T-helper 1 cell (primary cell): ENCODE data around the gene VKORC1L1.
"Not testable (repeated sequence)": the region's sequence is repeated elsewhere in the genome, so short reads cannot be mapped to it uniquely, and the experiment has no call there.

Experiments
- DNase-seq, 5 donors: peaks; one replicate each; pipeline ENCODE4 v3.0.0-alpha.2; 2012 to 2020

VKORC1L1 gene

DNA sequence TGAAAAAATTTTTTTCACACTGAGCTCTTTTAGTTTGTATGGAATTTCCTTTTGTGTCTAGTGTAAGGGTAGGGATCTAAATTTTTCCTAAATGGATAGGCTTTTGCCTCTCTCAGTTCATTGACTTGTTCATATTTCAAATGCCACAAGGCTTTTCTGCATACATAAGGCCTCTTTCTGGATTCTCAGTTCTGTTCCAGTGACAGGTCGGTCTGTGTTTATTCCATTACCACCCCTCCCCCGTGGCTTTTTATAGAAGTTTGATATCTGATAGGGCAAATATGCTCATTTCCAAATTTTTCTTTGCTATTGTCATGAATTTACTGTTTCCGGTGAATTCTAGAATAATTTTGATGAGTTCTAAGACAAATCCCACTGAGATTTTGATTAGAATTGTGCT, 12.7 kb downstream of the VKORC1L1 start:
- DNase-seq, result not testable (repeated sequence)

DNA sequence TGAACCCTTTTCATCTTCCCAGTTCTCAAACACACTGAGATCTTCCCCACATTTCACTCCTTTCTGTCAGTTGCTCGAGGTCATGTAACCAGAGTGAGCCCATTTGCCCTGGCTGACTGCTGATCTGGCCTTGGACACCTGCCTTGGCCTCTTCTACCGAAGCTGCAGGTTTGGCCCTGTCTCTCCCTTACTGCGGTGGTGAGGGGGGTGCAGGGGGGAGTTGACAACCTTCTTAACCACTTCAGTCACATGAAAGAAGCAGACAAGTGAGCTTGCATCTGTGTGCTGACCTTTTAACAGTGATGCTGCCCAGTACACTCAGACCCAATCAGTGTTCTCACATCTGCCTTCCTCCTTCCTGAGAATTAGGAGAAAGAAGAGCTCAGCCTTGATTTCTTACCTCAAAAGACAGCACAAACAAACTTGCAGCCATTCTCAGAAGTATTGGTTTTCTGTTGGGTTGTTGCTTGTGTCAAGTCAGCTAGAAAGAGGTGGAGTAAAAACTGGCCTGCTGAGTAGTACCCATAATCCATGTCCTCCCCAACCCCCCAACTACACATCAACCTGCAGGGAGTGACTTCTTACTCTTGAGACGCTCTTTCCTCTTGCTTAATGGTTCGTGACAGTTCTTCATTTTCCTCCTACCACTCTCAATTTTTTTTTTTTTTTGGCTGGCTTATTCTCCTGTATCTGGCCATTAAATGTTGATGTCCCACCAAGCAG, 15.7 kb downstream of the VKORC1L1 start:
- DNase-seq, result not testable (repeated sequence)

DNA sequence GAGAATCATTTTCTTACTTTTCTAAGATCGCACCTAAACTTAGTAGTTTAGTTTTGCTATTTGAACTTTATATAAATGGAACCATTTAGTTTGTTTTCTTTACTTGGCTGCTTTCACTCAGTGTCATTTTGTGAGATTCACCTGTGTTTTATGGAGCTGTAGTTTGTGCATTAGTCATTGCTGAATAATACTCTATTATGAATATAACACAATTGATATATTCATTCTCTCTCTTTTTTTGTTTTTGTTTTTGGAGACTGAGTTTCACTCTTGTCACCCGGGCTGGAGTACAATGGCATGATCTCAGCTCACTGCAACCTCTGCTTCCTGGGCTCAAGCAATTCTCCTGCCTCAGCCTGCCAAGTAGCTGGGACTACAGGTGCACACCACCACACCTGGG, 16.8 kb downstream of the VKORC1L1 start:
- DNase-seq, result not testable (repeated sequence)

DNA sequence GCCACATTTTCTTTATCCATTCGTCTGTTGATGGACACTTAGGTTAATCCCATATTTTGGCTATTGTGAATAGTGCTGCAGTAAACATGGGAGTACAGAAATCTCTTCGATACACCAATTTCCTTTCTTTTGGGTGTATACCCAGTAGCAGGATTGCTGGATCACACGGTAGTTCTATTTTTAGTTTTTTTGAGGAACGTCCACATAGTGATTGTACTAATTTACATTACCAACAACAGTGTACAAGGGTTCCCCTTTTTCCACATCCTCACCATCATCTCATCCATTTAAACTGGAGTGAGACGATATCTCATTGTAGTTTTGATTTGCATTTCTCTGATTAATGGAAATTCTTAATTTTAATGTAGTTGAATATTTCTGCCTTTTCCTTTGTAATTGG, 19.3 kb downstream of the VKORC1L1 start:
- no peak for DNase-seq

DNA sequence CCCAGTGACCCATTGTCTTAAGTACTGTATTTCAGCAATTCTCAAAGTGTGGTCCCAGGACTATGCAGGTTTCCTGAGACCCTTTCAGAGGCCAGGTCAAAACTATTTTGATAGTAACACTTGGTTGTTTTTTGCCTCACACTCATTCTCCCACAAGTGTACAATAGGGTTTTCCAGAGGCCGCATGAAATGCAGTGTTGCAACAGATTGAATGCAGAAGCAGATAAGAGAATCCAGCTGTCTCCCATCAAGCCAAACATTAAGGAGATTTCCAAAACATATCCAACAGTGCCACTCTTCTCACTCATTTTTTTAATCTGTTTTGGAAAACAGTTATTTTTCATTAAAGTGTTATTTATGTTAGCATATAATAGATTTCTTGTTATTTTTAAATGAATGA, 20.0 kb downstream of the VKORC1L1 start:
- DNase-seq, result no peak

DNA sequence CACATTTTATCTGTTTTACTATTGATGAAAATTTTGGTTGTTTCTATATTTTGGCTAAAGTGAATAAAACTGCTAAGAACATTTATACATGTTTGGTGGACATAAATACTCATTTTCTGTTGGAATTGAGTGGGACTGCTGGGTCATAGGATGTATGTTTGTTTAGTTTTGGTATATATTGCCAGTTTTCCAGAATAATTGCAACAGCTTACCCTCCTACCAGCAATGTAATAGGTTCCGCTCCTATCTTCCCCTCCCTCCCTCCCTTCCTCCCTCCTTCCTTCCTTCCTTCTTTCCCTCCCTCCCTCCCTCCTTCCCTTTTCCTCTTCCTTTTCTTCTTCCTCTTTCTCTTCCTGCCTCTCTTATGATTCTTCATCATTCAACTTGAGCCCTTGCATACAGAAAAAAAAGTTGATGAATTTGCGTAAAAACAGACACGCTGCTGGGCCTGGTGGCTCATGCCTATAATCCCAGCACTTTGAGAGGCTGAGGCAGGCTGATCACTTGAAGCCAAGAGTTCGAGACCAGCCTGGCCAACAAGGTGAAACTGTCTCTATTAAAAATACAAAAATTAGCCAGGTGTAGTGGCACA, 23.5 kb downstream of the VKORC1L1 start:
- DNase-seq, result no peak

DNA sequence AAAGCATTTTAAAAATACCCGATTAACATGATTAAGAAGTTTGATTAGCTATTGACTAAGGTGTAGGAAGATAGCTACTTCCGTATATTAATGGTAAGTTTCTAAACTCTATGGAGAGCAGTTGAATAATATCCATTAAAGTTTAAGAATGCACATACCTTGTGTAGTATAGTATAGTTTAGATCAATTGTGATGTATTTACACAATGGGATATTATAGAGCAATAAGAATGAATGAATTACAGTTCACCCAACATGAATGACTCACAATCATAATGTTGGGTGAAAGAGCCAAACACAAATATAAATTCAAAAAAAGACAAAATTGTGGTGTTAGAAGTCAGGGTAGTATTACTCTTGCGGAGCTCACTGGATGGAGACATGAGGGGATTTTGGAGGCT, 24.4 kb downstream of the VKORC1L1 start:
- not testable (repeated sequence) for DNase-seq

DNA sequence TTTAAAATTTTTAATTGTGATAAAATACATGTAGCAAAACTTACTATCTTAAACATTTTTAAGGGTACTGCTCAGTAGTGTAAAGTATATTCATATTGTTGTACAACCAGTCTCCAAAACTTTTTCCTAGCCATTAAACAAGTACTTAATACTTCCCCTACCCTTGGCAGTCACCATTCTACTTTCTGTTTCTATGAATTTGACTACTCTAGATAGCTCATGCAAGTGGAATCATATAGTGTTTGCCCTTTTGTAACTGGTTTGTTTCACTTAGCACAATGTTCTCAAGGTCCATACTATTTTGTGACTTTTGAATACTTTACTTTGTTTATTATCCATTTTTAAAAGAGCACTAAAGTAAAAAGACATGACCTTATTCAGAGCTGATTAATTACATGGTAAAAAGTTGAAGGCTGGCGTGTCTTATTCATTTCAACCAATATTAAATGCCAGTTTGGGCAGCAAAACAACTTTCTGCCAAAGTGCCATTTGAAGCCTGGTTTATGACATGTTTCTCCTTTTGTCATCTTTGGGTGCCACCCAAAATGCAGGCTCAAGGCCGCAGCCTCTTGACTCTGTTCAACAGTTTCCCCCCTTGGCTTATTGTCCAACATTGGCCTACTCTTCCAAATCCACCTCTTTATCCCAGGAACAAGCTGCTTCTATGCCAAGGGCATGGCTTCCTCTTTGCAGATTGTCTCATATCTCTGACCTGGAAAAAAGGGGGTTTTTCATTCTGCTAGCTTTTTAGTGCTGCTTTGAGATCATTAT, 26.0 kb downstream of the VKORC1L1 start:
- DNase-seq, result not testable (repeated sequence)

DNA sequence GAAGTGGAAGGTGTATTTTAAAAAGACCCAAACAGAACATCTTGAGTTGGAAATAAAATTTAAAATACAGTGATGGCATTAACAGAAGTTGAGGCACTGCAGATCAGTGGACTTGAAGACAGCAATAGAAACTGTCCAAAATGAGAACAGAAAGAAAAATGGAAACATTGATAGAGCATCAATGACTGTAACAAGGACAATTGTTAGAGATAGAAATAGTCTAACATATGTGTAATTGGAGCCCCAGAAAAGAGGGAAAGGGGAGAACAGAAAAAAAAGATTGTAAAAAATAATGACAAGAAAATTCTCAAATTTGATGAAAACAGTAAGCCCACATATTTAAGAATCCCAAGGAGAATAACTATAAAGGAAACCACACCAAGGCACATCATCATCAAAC, 29.4 kb downstream of the VKORC1L1 start:
- no peak for DNase-seq

DNA sequence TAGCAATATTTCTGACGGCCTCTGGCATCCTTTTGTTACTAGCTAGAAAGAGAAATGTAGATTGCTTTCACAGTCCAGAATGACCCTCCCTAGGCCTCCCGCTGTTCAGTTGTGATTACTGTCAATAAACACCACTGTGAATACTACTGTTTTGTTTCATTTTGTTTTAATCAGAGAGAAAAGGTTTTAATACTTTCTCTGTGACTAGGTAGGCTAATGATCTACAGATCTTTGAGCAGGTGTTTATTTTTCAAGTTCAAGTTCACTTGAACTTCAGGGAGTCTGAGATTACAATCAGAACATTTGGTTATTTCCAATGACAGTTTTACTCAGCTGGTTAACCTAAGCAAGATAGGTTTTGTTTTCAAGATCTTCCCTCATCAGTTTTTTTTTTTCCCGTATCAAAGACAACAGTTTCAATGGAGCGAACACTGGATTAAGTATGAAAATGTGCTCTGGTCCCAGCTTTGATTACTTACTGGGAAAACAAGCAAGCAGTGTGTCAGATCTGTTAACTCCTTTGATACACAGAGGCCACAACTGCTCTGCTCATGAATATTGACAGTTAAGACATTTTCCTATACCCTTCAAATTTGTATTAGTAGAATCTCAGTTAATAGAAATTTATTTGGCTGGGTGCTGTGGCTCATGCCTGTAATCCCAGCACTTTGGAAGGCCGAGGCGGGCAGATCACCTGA, 34.8 kb downstream of the VKORC1L1 start:
- no peak for DNase-seq

DNA sequence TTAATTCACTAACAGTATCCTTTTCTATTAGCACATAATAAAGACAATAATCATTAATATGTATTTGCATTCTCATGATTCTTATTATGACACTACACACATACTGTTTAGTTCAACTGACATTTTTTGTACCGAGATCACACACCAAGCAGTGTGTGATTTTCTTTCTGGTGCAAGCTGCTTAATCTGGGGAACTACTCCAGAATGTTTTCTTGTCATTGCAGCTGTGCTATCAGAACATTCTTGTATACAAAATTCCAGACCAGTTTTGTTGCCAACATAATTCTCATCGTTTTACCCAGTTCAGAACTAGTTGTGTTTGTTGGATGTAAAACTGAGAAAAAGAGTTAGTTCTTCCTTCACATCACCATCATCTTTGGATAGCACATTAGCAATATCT, 37.4 kb downstream of the VKORC1L1 start:
- no peak for DNase-seq

DNA sequence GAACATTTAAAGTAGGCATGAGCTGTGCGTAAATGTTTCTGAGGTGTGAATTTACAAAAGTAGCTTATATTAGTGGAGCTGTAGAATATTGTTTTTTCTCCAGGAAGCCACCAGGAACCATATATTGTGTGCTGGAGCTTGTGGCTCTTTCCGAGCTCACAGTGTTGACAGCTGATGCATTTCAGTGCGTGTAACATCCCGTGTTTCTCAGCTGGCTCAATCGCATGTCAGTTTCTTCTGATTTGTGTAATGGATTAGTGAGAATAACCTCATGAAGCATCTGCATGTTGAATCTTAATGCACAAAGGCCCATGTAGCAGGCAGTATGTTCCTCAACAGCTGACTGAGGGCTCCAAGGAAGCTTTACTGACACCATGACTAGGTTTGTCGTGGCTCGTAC, 39.4 kb downstream of the VKORC1L1 start:
- no peak for DNase-seq

DNA sequence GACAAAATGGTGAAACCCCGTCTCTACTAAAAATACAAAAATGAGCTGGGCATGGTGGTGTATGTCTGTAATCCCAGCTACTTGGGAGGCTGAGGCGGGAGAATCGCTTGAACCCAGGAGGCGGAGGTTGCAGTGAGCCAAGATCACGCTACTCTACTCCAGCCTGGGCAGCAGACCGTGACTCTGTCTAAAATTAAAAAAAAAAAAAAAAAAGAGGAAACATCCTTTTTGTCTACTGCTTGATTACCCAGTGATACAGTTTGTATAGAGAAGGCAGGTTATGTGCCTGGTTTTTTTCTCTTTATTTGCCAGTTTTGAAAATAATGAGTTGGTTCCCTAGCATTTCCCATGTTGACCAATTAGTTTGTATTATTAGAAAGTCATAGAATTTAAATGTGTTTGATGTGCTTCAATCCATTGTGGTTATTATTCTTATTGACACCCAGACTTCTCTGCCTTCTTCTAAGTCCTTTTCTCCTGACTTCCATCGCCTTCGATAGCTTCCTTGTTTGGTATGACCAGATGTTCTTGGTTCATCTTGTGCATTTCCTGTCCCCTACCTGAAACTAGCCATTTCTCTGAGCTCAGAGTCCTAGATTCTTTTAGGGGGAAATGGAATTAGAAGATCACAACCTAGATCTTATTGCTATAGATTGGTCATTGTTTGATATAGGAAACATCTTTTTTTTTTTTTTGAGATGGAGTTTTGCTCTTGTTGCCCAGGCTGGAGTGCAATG, 43.2 kb downstream of the VKORC1L1 start:
- no peak for DNase-seq

DNA sequence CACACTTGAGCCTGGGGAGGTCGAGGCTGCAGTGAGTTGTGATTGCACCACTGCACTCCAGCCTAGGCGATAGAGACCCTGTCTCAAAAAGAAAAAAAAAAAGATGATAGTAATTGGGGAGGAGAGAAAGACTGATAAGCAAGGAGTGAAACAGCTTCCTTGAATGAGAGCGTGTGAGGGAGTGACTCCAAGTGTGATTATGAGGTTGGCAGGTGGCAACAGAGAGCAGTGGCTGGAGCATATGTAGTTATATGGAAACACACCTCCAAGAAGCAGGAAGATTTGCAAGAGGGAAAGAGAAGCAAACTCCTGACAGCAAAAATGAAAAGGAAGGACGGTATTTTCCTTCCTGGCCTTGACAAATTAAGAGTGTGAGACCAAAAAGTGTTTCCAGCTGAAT, 50.4 kb downstream of the VKORC1L1 start:
- DNase-seq, result no peak

DNA sequence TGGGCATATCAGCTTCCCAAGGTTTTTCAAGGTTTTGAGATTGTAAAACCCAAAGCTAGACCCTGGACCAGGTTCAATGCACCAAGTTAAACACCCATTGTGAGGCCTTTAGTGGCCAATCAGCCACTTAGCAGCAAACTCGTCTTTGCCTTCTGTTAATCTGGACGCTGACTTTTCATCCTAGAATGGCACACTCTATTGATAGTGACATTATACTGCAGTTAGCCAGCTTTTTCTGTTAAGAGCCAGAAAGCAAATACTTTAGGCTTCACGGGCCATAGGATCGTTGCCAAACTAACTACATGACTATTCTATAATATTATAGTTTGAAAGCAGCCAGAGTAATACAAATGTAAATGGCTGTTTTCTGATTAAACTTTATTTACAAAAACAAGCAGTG, 51.3 kb downstream of the VKORC1L1 start:
- no peak for DNase-seq

DNA sequence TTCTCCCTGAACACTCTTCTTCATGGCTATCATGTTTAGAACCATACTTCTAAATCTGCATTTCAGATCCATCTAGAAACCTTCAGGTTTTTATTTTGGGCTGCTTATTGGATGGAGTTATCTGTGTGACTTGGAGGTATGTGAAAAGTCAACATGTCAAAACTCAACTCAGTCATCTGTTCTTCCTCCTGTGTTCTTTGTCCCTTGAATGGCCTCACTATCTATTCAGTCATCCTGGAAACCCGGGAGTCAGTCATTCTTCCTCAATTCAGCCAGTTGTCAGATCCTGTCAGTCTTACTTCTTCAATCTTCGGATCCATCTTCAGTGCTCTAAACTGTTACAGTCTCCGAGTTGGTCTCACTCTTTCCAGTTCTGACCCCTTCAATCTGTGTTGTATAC, 52.2 kb downstream of the VKORC1L1 start:
- no peak for DNase-seq

DNA sequence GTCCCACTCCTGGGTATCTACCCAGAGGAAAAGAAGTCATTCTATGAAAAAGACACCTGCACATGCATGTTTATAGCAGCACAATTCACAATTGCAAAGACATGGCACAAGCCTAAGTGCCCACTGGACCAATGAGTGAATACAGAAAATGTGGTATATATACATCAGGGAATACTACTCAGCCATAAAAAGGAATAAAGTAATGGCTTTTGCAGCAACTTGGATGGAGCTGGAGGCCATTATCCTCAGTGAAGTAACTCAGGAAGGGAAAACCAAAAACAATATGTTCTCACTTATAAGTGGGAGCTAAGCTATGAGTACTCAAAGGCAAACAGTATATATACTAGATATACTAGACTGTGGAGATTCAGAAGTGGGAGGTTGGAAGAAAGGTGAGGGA, 53.7 kb downstream of the VKORC1L1 start:
- DNase-seq, result no peak

DNA sequence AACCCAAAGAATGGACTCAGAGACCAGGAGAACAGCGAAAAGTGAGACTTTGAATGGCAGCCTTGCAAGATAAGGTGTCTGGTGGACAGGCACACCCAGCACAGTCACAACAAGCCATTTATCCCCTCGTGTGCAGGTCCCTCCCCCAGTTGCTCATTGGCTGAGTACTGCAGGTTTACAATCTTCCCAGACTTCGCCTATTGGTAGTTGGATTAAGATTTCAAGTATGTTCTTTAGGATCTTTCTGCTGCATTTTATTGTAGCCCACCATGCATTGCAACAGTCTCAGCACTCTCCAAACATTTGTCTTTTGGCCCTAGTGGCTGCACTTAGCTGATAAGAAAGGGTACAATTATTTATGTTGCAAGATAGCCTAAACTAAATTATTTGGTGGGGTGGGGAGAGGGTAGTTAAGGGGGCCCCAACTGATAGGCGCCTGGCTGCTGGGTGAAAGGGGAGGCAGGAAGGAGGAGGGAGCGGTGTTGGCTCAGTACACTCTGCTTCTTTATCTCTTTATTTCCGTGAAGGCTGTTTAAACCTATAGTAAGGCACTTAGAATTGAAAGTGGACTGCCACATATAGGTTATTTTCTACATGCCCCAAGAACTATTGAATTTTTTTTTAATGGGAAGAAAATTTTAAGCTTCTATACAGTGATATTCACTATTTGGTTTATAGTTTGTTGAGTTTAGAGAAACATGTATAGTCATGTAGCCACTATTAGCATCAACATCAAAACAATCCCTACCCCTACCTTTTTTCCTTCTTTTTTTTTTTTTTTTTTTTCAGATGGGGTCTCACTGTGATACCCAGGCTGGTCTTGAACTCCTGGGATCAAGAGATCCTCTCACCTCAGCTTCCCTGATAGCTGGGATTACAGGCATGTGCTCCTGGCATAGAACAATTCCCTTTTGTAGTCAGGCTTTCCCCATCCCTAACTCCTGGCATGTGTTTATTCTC, 54.9 kb downstream of the VKORC1L1 start:
- no peak for DNase-seq

DNA sequence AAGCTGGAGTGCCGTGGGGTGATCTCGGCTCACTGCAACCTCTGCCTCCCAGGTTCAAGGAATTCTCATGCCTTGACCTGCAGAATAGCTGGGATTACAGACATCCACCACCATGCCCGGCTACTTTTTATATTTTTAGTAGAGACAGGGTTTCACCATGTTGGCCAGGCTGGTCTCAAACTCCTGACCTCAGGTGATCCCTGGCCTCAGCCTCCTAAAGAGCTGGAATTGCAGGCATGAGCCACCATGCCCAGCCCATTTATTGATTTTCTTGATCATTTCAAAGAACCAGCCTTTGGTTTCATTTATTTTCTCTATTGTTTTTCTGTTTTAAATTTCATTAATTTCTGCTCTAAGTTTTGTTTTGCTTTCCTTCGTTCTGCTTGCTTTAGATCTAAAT, 58.8 kb downstream of the VKORC1L1 start:
- DNase-seq, result no peak

DNA sequence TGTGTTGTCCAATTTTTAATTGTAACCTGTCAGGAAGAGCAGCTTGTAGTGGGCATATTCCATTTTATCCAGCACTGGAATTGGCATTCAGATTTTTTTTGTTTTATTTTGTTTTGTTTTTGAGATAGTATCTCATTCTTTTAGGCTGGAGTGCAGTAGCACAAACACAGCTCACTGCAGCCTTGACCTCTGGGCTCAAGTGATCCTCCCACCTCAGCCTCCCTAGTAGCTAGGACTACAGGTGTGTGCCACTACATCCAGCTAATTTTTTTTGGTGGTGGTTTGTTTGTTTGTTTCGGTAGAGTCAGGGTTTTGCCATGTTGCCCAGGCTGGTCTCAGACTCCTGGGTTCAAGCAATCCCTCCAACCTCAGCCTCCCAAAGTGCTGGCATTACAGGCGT, 64.4 kb downstream of the VKORC1L1 start:
- DNase-seq, result no peak

DNA sequence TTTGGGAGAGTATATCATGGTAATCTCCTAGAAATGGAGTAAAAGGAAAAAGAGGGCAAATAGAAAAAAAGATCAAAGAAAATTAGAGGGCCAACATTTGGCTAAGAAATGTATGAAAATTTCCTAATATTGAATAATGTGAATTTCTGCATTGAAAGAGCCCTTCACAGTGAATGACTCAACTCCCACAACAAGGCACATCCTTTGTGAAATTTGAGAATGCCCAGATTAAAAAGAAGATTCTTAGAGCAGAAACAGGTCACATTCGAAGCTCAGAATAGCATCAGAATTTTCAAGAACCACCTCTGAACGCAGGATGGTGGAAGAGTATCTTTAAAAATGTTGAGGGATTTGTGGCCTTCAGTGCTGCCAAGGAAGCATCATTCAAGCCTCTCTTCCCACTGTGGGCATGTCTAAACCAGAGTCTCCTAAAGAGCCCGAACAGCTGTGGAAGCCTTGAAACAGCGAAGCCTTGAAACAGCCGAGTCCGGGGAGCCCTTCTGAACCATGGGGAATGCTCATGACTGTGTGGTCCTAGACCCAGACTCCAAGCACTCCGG, 65.5 kb downstream of the VKORC1L1 start:
- DNase-seq, result no peak
